Endothelial cell of umbilical vein (primary cell): Measurements from ENCODE around the gene ZNF24. TPM values are rescaled to one million over a fixed set of nuclear protein-coding genes. Genes with fewer than 3 reads are reported as not detected.

Experiments
- BruUV-seq: library from RNA; stranded (reverse); fragments of 400-500 nt; replicated peaks from 2 replicates; lab custom pipeline; 2021; lab: Mats Ljungman, UMichigan
- CTCF ChIA-PET: fragments of 300-600, 350-600 bp; sonication (Branson Sonifier 250); formaldehyde crosslinking; loops from one replicate; lab custom pipeline; 2021; ENCODE audit warnings: antibody characterized with exemption, inconsistent platforms; lab: Charles Lee
- POLR2A ChIA-PET: fragments of 300-600, 350-600 bp; sonication (Branson Sonifier 250); formaldehyde crosslinking; loops from one replicate; lab custom pipeline; 2021; ENCODE audit warnings: antibody characterized with exemption, inconsistent platforms; lab: Charles Lee
- DNase-seq: peaks from one replicate; pipeline ENCODE4 v3.0.0-alpha.2; 2011; ENCODE audit warnings: low read depth, low spot score
- FAIRE-seq: peaks from 2 replicates; lab custom pipeline; 2011; peaks lifted over from hg19 to GRCh38; lab: Jason Lieb, UNC
- H2AFZ ChIP-seq: 2 replicates; pipeline ENCODE4 v1.6.0; 2012; ENCODE audit warnings: low read depth, low read length, control low read depth, inconsistent platforms
- H3K27ac ChIP-seq: 2 replicates; pipeline ENCODE4 v1.5.1; 2011; ENCODE audit warnings: low read depth, mild to moderate bottlenecking, control low read depth, low read length, moderate library complexity; ENCODE audit not compliant: insufficient read depth
- H3K27me3 ChIP-seq, 2 experiments: 2 replicates each; pipeline versions ENCODE4 v1.6.0 to v1.6.1; 2011; ENCODE audit warnings: low read length in 2 of 2, mixed read lengths in 1 of 2; ENCODE audit not compliant: control insufficient read depth in 2 of 2, insufficient read depth in 2 of 2
- H3K36me3 ChIP-seq, 2 experiments: 2 replicates in 1 of 2; 3 replicates in 1 of 2; pipeline ENCODE4 v1.5.1; 2011; ENCODE audit warnings: low read length in 2 of 2, mild to moderate bottlenecking in 1 of 2, moderate library complexity in 1 of 2; ENCODE audit not compliant: control insufficient read depth in 2 of 2, insufficient read depth in 2 of 2; ENCODE audit errors: extremely low read depth in 1 of 2
- H3K4me1 ChIP-seq: 3 replicates; pipeline ENCODE4 v1.5.1; 2011; ENCODE audit warnings: mild to moderate bottlenecking, low read length; ENCODE audit not compliant: control insufficient read depth, insufficient read depth; ENCODE audit errors: extremely low read depth
- H3K4me2 ChIP-seq: 2 replicates; pipeline ENCODE4 v1.6.1; 2011; ENCODE audit warnings: low read length, control low read depth, mixed read lengths; ENCODE audit not compliant: insufficient read depth
- H3K4me3 ChIP-seq, 3 experiments: fragments of 200-600 bp in 1 of 3; sonication (generic), shearing (Covaris generic) in 1 of 3; replicated peaks in 1 of 3; 2 replicates each; pipeline ENCODE4 v1.5.1; 2011 to 2016; ENCODE audit warnings: control low read depth in 3 of 3, low read length in 3 of 3, mild to moderate bottlenecking in 2 of 3, inconsistent platforms in 1 of 3, low read depth in 1 of 3, moderate library complexity in 1 of 3; ENCODE audit not compliant: insufficient read depth in 1 of 3
- H3K79me2 ChIP-seq: 2 replicates; pipeline ENCODE4 v1.6.0; 2012; ENCODE audit warnings: low read length, inconsistent platforms; ENCODE audit not compliant: control insufficient read depth, insufficient read depth
- H3K9ac ChIP-seq: replicated peaks from 2 replicates; pipeline ENCODE3; 2011; ENCODE audit warnings: low read length, control low read depth; ENCODE audit not compliant: insufficient read depth; ENCODE audit errors: extremely low read depth
- H3K9me1 ChIP-seq: replicated peaks from 3 replicates; pipeline ENCODE4 v1.6.0; 2011; ENCODE audit warnings: mild to moderate bottlenecking, low read length; ENCODE audit not compliant: control insufficient read depth, insufficient read depth; ENCODE audit errors: extremely low read depth
- H3K9me3 ChIP-seq: replicated peaks from 2 replicates; pipeline ENCODE4 v1.5.1; 2012; ENCODE audit warnings: low read length, inconsistent platforms; ENCODE audit not compliant: control insufficient read depth, insufficient read depth
- H4K20me1 ChIP-seq: replicated peaks from 2 replicates; pipeline ENCODE3; 2011; ENCODE audit warnings: mild to moderate bottlenecking, low read length; ENCODE audit not compliant: control insufficient read depth, insufficient read depth; ENCODE audit errors: extremely low read depth
- CTCF ChIP-seq, 2 donors: IDR thresholded peaks; 1 replicate in 1 of 2; 2 replicates in 1 of 2; pipeline ENCODE4 v1.5.1; 2011; ENCODE audit warnings: low read length in 2 of 2, mild to moderate bottlenecking in 2 of 2, moderate library complexity in 2 of 2, control low read depth in 1 of 2, inconsistent platforms in 1 of 2, low read depth in 1 of 2; ENCODE audit not compliant: insufficient read depth in 1 of 2; ENCODE audit errors: extremely low read depth in 1 of 2
- EZH2 ChIP-seq: IDR thresholded peaks from 2 replicates; pipeline ENCODE4 v1.6.1; 2012; ENCODE audit warnings: borderline replicate concordance, low read depth, mild to moderate bottlenecking, moderate library complexity, low read length, inconsistent platforms; ENCODE audit not compliant: severe bottlenecking
- FOS ChIP-seq: IDR thresholded peaks from 2 replicates; pipeline ENCODE4 v1.6.1; 2011; ENCODE audit warnings: mild to moderate bottlenecking, low read length, moderate library complexity, borderline replicate concordance; ENCODE audit not compliant: insufficient read depth
- GATA2 ChIP-seq: IDR thresholded peaks from 2 replicates; pipeline ENCODE4 v1.7.0; 2011; ENCODE audit warnings: low read depth, mild to moderate bottlenecking, moderate library complexity, mixed read lengths, low read length; ENCODE audit not compliant: insufficient read length, insufficient read depth
- JUN ChIP-seq: IDR thresholded peaks from 2 replicates; pipeline ENCODE4 v1.6.1; 2011; ENCODE audit warnings: borderline replicate concordance, low read depth; ENCODE audit not compliant: insufficient read length, insufficient read depth
- MAX ChIP-seq: IDR thresholded peaks from 2 replicates; pipeline ENCODE4 v1.6.1; 2011; ENCODE audit not compliant: insufficient read depth, insufficient read length
- MYC ChIP-seq: IDR thresholded peaks from one replicate; pipeline ENCODE4 v1.6.1; 2011; ENCODE audit warnings: mild to moderate bottlenecking, low read depth, low read length
- POLR2A ChIP-seq: IDR thresholded peaks from 2 replicates; pipeline ENCODE4 v1.6.1; 2012; ENCODE audit warnings: low read depth, mild to moderate bottlenecking, control low read depth, low read length
- POLR2AphosphoS5 ChIP-seq: IDR thresholded peaks from 2 replicates; pipeline ENCODE4 v1.6.1; 2012; ENCODE audit warnings: low read depth, mild to moderate bottlenecking, control low read depth, low read length, moderate library complexity; ENCODE audit not compliant: insufficient read depth
- dilution Hi-C: fragments of 300-500 bp; cut with MboI; formaldehyde crosslinking; loops from one replicate; pipeline ENCODE4 v1.15.0; 2019; ENCODE audit warnings: low sequenced_read_pairs; ENCODE audit not compliant: extremely low pct_ligation_motif_present
- intact Hi-C: fragments of 100-400 bp; cut with micrococcal nuclease; formaldehyde crosslinking; loops from one replicate; pipeline ENCODE4 v1.10.0; 2022
- polyA plus RNA-seq, 4 experiments: library from polyadenylated mRNA; depleted of rRNA in 3 of 4; stranded (reverse) in 3 of 4; unstranded in 1 of 4; fragments of >200 nt; gene quantifications; 2 replicates each; pipeline versions ENCODE4 v1.2.1 to v1.2.3, GENCODE V29; 2011 to 2012; ENCODE audit warnings: missing spikeins in 1 of 4
- total RNA-seq: library from RNA; stranded (reverse); gene quantifications from 2 replicates; pipeline ENCODE4 v1.2.3, GENCODE V29; 2021

Gene ZNF24
- total and polyA plus RNA-seq, 2 donors (not counting 3 experiments of a cell fraction or from before 2014, with no cell fraction given), result 10.3 to 40.2 TPM

- no peak overlapping the region for H3K27ac ChIP-seq
- POLR2A ChIA-PET, result no interaction called here
- H3K36me3 ChIP-seq, result no peaks in the 10 kb centered on the region
- FAIRE-seq (no peak), DNase-seq (no peak)
- dilution Hi-C loops (no loop called here), intact Hi-C loops (no loop called here)
- H3K9me3 ChIP-seq, result no peaks in the 10 kb centered on the region
- CTCF ChIA-PET, result no interaction called here
- TF ChIP-seq EZH2 (no peak), FOS (no peak), CTCF (IDR thresholded peaks at IDR 0.05; ENCODE audit: extremely low read depth in 1 of 2, insufficient read depth in 1 of 2, low read depth in 1 of 2, low read length in 2 of 2) (no peak), MYC (no peak), GATA2 (no peak), POLR2AphosphoS5 (no peak), POLR2A (no peak), JUN (no peak), MAX (no peak)
- no TSS peak for BruUV-seq
- peaks cover 7% of the 10 kb centered on the region for H3K4me1 ChIP-seq
- no peak overlapping the region for H3K4me3 ChIP-seq
- no peaks in the 10 kb centered on the region for H4K20me1 ChIP-seq
- no peak overlapping the region for H3K4me2 ChIP-seq
- no peaks in the 10 kb centered on the region for H3K9me1 ChIP-seq
- H3K79me2 ChIP-seq, result no peaks in the 10 kb centered on the region
- no peak overlapping the region for H2AFZ ChIP-seq
- peaks cover 5% of the 10 kb centered on the region in 2 experiments for H3K27me3 ChIP-seq
- H3K9ac ChIP-seq, result no peak overlapping the region
Measured at GRCh38 chr18:35377875-35378573, 33.8 kb upstream of the ZNF24 start.
